GM08714 (cell line): Measurements from ENCODE around the gene PRSS56.

Source experiments
- H3K4me3 ChIP-seq: fragments of 200-500 bp; sonication (Bioruptor generic); 2 replicates; pipeline ENCODE4 v1.5.1; 2014; ENCODE audit warnings: mild to moderate bottlenecking, low read length, inconsistent platforms
- ZNF274 ChIP-seq: IDR thresholded peaks from 2 replicates; pipeline ENCODE4 v1.6.1; 2012; ENCODE audit warnings: mild to moderate bottlenecking, low read depth, low read length

Gene PRSS56

GRCh38 chr2:232543491-232543890 is 23.3 kb downstream of the PRSS56 start:
- TF ChIP-seq ZNF274, result no peak
- no peak overlapping the region for H3K4me3 ChIP-seq

DNA sequence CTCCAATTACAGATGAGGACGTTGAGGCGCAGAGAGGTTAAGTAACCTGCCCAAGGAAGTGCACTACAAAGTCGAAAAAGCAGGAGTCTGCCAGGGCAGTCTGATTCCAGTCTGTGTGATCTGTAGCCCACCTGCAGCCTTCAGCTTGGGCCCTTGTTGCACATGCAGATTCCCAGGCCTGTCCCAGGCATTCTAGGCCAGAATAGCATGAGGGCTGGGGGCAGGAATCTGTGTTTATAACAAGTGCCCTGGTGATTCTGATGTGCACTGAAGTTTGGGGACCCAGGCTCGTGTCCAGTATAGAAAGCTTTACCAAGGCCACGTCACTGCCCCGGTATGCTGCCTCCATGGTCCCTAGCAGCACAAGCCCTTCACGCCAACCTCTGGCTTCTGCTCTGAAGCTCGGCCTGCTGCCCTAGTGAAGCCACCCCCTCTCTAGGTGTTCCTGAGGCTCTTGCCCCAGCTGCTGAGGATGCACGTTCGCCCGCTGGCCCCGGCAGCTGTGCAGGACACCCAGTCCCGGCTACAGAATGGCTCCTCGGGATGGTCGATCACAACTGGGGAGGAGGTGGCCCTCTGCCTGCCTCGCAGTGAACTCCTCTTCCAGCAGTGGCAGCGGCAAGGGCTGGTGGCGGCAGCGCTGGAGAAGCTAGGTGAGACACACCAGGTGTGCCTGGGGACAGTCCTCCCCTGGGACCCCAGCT is 23.9 kb downstream of the PRSS56 start:
- no peak overlapping the region for H3K4me3 ChIP-seq
- TF ChIP-seq ZNF274, result no peak

DNA sequence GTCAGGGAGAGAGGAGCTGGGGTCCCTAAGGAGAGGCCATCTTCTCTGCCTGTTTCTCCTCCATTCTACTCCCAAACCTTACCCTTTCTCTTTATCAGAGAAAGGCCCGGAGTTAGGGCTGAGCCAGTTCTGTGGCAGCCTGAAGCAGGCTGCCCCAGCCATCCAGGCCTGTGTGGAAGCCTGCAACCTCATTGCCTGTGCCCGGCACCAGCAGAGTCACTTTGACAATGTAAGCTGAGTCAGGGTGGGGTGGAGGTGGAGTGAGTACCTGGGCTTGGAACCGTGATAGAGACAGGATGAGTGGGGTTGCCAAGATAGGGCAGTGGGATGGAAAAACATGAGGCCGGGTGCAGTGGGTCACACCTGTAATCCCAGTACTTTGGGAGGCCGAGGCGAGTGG is 24.5 kb downstream of the PRSS56 start:
- H3K4me3 ChIP-seq, result no peak overlapping the region

GRCh38 chr2:232545511-232546375 is 25.6 kb downstream of the PRSS56 start:
- TF ChIP-seq ZNF274, result no peak
- H3K4me3 ChIP-seq, result no peak overlapping the region

More for the DNA sequence above, 24.5 kb downstream of the PRSS56 start:
- TF ChIP-seq ZNF274, result no peak

GRCh38 chr2:232547991-232548390 is 27.8 kb downstream of the PRSS56 start:
- TF ChIP-seq ZNF274, result no peak
- no peak overlapping the region for H3K4me3 ChIP-seq

DNA sequence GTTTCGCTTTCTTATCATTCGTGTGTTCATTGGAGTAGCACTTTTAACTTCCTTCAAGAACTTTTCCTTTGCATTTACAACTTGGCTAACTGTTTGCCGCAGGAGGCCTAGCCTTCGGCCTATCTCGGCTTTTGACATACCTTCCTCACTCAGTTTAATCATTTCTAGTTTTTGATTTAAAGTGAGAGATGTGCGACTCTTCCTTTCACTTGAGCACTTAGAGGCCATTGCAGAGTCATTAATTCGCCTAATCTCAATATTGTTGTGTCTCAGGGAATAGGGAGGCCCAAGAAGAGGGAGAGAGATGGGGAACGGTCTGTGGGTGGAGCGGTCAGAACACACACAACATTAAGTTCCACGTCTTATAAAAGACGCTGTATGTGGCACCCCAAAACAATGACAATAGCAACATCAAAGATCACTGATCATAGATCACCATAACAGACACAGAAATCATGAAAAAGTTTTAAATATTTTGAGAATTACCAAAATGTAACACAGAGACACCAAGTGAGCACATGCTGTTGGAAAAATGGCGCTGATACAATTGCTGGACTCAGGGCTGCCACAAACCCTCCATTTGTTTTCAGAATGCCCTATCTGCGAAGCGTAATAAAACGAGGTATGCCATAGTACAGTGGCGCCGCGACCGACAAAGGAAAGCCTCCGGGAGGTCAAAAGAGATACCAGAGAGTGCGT is 29.6 kb downstream of the PRSS56 start:
- peak overlapping the region; percentile 91 for H3K4me3 ChIP-seq
- no peak for TF ChIP-seq ZNF274

DNA sequence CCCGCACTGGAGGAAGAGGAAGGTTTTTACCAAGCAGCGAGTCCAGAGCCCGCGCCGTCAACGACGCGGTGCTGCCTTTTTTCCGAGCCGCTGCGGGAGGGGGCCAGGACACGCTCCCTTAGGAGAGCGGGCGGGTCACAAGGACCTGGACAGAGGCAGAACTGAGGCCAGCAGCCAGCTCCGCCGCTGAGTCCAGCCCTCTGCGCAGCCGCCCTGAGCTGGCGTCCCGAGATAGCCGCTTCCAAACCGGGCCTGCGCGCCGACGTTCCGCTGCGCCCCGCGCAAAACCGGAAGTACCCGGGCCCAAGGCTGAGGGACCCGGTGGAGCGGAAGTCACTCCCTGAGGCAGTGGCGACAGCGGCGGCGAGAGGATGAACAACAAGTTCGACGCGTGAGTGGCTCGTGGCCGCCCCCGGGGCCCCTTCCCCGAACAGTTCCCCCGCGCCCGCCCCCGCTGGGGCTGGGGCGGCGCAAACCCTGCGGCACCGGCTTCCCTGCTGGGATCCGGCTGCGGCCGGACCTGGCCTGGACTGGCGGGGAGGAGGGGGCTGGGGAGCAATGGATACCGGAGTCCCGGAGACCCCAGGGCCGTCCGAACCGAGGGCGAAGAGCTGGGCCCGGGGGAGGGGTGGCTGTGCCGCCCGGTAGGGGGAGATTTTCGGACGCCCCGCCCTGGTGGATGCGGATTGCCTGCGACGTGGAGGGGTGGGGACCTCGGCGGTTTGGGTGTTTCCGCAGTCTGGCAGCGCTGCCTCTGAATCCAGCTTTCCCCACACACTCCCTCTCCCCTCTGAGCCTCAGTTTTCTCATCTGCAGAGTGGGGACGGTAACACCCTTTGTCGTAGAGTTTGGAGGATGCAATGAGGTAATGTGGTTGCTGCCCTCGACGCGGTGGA is 30.4 kb downstream of the PRSS56 start, which contains the start of the genes EIF4E2 and TIGD1:
EIF4E2 (plus strand) TSS at position 336 of the 896 bp plus-strand sequence; CDS start at position 372, 36 bp downstream.
TIGD1 (minus strand) TSS at position 204 of the 896 bp plus-strand sequence. CDS start 675 bp downstream, outside the sequence.
- peak within 1 kb of the TSS; percentile 91 for H3K4me3 ChIP-seq
- TF ChIP-seq ZNF274, result no peak

DNA sequence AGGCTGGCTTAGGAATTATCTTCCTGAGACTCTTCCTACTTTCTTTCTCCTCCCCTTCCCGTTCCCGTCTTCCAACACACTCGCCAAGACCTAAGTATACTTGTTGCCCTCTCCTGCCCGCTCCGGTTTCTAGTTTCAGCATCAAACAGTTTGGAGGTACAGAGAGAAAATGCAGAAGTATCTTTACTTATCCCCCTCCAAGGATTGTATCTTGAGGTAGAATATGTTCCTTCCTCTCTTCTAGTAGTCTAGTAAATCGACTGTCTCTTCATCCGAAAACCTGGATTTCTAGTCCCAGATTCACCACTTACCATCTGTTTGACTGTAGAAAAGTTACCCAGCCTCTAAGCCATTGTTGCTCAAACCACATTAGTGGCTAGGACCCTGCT is 31.1 kb downstream of the PRSS56 start:
- H3K4me3 ChIP-seq, result peak overlapping the region; percentile 91
- no peak for TF ChIP-seq ZNF274

GRCh38 chr2:232551776-232552175 is 31.6 kb downstream of the PRSS56 start:
- no peak for TF ChIP-seq ZNF274
- H3K4me3 ChIP-seq, result peak overlapping the region; percentile 91

DNA sequence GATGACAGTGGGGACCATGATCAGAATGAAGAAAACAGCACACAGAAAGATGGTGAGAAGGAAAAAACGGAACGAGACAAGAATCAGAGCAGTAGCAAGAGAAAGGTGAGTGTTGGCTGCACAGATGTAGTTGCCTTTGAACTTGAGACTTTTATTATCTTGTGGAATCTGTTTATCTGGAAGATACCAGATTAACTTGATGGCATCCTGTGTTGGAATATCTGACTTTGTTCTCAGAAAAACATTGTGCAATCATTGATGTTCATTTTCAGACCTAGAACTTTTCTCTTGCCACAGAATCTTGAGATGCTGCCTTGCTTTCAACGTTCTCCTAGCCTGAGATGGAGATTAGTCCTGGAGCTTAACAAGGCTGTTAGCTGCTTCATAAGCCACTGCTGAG is 36.2 kb downstream of the PRSS56 start:
- TF ChIP-seq ZNF274, result no peak
- no peak overlapping the region for H3K4me3 ChIP-seq

GRCh38 chr2:232562515-232563151 is 42.4 kb downstream of the PRSS56 start:
- no peak overlapping the region for H3K4me3 ChIP-seq
- no peak for TF ChIP-seq ZNF274

- H3K4me3 ChIP-seq, result no peak overlapping the region
- TF ChIP-seq ZNF274, result no peak
These were observed 43.4 kb downstream of the PRSS56 start for GRCh38 chr2:232563580-232563979.

GRCh38 chr2:232567721-232568120 is 47.5 kb downstream of the PRSS56 start:
- no peak overlapping the region for H3K4me3 ChIP-seq
- TF ChIP-seq ZNF274, result no peak
